Activated T-helper 1 cell treated with Interleukin-2 at 50 U/mL for 16 hours (primary cell): Measurements from ENCODE around the gene CCDC88C.
A peak's percentile ranks its signal among the peaks of the same experiment; 100 is the strongest.
"Not testable (repeated sequence)": the region's sequence is repeated elsewhere in the genome, so short reads cannot be mapped to it uniquely, and the experiment has no call there.

Source experiments
- DNase-seq: peaks from one replicate; pipeline ENCODE4 v3.0.0-alpha.2; 2020; ENCODE audit warnings: low read depth

CCDC88C gene

DNA sequence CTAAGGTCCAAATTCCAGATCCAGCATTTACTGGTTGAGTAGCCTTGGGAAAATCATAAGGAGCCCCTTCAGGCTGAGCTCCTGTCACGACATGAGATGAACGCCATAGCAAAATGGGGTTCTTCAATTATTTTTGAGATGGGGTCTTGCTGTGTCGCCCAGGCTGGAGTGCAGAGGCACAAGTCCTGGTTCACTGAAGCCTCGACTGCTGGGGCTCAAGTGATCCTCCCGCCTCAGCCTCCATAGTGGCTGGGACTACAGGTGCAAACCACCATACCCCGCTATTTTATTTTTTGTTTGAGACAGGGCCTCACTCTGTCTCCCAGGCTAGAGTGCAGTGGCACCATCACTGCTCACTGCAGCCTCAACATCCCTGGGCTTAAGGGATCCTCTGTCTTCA, 147.4 kb downstream of the CCDC88C start:
- no peak for DNase-seq

- DNase-seq = no peak
These were observed 148.3 kb downstream of the CCDC88C start for GRCh38 chr14:91269076-91269991.

GRCh38 chr14:91267965-91268437, 149.6 kb downstream of the CCDC88C start:
- DNase-seq = no peak

GRCh38 chr14:91266276-91266675, 151.3 kb downstream of the CCDC88C start:
- DNase-seq = not testable (repeated sequence)

GRCh38 chr14:91265404-91265803, 152.2 kb downstream of the CCDC88C start:
- DNase-seq = no peak

GRCh38 chr14:91264151-91265150, 153.2 kb downstream of the CCDC88C start:
- DNase-seq = no peak

GRCh38 chr14:91263329-91263728, 154.3 kb downstream of the CCDC88C start:
- DNase-seq = no peak

DNA sequence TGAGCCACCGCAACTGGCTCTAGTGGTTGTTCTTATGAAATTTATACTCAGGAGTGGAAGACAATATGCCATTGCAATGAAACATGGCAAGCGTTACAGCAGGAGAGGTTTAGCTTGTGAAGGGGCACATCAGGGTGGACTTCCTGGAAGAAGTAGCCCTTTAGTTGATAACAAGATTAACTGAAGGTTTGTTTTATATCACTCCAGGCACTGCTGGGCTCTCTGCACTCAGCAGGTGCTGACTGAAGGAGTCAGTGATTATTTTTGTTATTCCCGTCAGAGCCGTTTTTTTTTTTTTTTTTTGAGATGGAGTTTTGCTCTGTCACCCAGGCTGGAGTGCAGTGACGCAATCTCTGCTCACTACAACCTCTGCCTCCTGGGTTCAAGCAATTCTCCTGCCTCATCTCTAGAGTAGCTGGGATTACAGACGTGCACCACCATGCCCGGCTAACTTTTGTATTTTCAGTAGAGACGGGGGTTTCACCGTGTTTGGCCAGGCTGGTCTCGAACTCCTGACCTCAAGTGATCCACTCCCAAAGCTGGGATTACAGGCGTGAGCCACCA, 155.6 kb downstream of the CCDC88C start:
- DNase-seq = no peak

- no peak for DNase-seq
These were observed 156.5 kb downstream of the CCDC88C start for GRCh38 chr14:91261115-91261514.

DNA sequence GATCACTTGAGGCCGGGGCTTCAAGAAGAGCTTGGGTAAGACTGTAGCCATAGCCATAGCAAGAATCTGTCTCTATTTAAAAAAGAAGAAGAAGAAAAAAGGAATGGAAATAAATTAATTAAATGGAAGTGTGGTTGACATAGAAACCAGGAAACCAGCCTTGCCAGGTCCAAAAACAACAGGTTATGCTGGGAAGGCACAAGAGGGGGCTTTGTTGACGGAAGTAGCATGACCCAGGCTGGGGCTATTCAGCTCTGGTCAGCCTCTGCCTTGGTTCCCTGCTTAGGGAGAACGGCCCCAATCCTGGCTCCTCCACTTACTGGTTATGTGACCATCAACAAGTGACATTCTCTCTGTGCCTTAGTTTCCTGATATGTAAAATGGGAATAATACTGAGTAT, 158.7 kb downstream of the CCDC88C start:
- DNase-seq = no peak

GRCh38 chr14:91258011-91258618, 159.5 kb downstream of the CCDC88C start:
- no peak for DNase-seq

- no peak for DNase-seq
These were observed 160.2 kb downstream of the CCDC88C start for GRCh38 chr14:91257328-91258010.

GRCh38 chr14:91256661-91257060, 161.0 kb downstream of the CCDC88C start:
- DNase-seq = no peak

DNA sequence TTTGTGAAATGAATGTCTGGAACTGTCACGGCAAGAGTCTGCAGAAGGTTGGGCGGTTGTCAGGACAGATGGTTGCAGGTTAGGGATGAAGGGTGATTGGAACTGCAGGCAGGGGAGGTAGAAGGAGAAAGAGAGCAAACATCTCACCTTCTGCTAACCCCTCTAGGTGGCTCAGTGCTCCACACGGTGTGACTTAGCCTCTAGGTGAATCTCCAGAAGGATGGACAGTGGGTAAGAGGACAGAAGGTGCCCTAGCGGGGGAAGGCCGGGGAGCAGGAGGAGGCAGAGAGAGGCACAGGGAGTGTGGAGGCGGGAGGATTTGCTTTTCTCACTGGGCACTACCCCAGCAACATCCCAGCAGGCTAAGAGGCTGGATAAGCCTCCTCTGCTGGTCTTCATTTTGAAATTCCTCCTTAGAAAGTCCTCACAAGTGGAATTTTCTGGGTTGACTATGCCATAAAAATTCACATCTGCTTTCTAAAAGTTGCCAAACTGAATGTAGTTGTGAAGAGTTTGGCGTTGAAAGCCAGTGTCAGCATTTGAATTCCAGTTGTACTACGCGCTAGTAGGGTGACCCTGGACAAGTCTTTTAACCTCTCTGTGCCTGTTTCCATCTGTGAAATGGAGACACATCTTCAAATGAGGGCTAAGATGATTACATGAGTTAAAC, 162.5 kb downstream of the CCDC88C start:
- no peak for DNase-seq

DNA sequence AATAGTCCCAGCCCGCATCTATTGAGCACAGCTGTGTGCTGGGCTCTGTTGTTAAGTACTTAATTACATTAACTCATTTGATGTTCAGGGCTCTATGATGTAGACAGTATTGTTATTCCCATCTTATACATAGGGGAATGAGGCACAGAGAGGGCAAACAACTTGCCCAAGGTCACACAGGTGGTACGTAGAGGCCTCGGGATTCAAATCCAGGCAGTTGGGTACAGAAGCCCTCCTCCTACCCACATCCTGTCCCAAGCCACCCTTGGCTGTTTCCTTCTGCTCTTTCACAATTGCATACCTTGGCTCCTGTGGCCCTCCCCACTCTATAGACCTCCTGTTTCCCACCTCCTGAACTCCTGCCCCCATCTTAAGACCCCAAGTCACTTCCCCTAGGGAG, 163.2 kb downstream of the CCDC88C start:
- DNase-seq = no peak

DNA sequence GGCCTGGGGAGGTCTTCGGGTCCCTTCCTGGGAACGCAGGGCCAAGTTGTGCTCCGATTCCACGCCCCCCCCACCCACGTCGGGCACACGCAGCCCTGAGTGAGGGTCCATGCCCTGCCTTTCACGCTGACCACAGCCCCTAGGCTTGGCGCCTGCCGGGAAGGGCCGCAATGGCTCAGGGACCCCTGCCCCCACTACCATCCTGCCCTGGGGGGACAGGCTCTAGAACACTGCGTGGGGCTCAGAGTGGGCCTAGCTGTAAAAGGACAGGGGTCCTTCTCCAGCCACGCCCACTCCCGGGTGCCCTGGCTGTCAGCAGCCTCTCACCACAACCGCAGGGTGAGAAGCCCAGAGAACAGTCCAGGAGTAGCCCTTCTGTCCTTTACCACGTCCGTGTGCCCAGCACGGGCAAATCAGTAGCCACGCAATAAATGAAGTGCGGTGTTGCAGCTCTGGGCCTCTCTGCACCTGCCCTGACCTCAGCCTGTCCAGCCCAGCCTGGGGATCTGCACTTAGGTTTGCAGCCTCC, 163.8 kb downstream of the CCDC88C start:
- DNase-seq = no peak

GRCh38 chr14:91252871-91253794, 164.5 kb downstream of the CCDC88C start:
- peak; percentile 57 for DNase-seq

- no peak for DNase-seq
These were observed 166.7 kb downstream of the CCDC88C start for GRCh38 chr14:91250912-91251311.
